CD4-positive, alpha-beta T cell (primary cell): ENCODE measurements around the gene ZBED2. TPM values are rescaled to one million over a fixed set of nuclear protein-coding genes. Genes with fewer than 3 reads are reported as not detected.

Source experiments
- ATAC-seq: fragments of 200-7000 bp; cut with Tn5 transposase; one replicate; pipeline ENCODE4 v1.10.0; 2022; ENCODE audit warnings: mild to moderate bottlenecking; ENCODE audit not compliant: poor library complexity
- CTCF ChIA-PET: fragments of 350-600 bp; sonication (Branson Sonifier 250); formaldehyde crosslinking; loops from one replicate; lab custom pipeline; 2021; ENCODE audit warnings: antibody characterized with exemption, inconsistent platforms; lab: Charles Lee
- POLR2A ChIA-PET: fragments of 350-600 bp; sonication (Branson Sonifier 250); formaldehyde crosslinking; loops from one replicate; lab custom pipeline; 2021; ENCODE audit warnings: antibody characterized with exemption, inconsistent platforms; lab: Charles Lee
- DNase-seq, 14 experiments: peaks; one replicate each; pipeline ENCODE4 v3.0.0-alpha.2; 2013 to 2020; ENCODE audit warnings: mixed read lengths in 2 of 14
- H3K27ac ChIP-seq, 2 donors: one replicate each; pipeline versions ENCODE4 v1.5.1 to v1.7.0; 2013; ENCODE audit warnings: low read length in 2 of 2, low read depth in 1 of 2, mild to moderate bottlenecking in 1 of 2
- H3K27me3 ChIP-seq, 2 experiments: 1 replicate in 1 of 2; 2 replicates in 1 of 2; pipeline versions ENCODE4 v1.6.1 to v1.7.0; 2013; ENCODE audit warnings: low read length in 2 of 2, control low read depth in 1 of 2, mild to moderate bottlenecking in 1 of 2, moderate library complexity in 1 of 2; ENCODE audit not compliant: insufficient read depth in 2 of 2, control insufficient read depth in 1 of 2
- H3K36me3 ChIP-seq: one replicate; pipeline ENCODE4 v1.6.1; 2013; ENCODE audit warnings: low read length, control low read depth; ENCODE audit not compliant: insufficient read depth
- H3K4me1 ChIP-seq: one replicate; pipeline ENCODE4 v1.6.1; 2013; ENCODE audit warnings: low read length, control low read depth; ENCODE audit not compliant: insufficient read depth
- H3K4me3 ChIP-seq: one replicate; pipeline ENCODE4 v1.5.1; 2013; ENCODE audit warnings: mild to moderate bottlenecking, low read length, moderate library complexity
- H3K9me3 ChIP-seq, 2 experiments: 1 replicate in 1 of 2; 2 replicates in 1 of 2; pipeline versions ENCODE4 v1.6.1 to v1.7.0; 2013; ENCODE audit warnings: low read length in 2 of 2, mild to moderate bottlenecking in 2 of 2, control low read depth in 1 of 2, moderate library complexity in 1 of 2; ENCODE audit not compliant: control insufficient read depth in 1 of 2, insufficient read depth in 1 of 2
- H3K27ac Mint-ChIP-seq: one replicate; pipeline ENCODE4 v1.8.0; 2020; ENCODE audit warnings: mixed read lengths
- H3K27me3 Mint-ChIP-seq: one replicate; pipeline ENCODE4 v1.8.0; 2021; ENCODE audit warnings: mixed read lengths
- H3K36me3 Mint-ChIP-seq: one replicate; pipeline ENCODE4 v1.8.0; 2021; ENCODE audit warnings: low read depth, mixed read lengths
- H3K4me1 Mint-ChIP-seq: one replicate; pipeline ENCODE4 v1.8.0; 2021; ENCODE audit warnings: low read depth, mixed read lengths
- H3K4me3 Mint-ChIP-seq: one replicate; pipeline ENCODE4 v1.8.0; 2020; ENCODE audit warnings: mild to moderate bottlenecking, mixed read lengths
- H3K9me3 Mint-ChIP-seq: one replicate; pipeline ENCODE4 v1.8.0; 2020; ENCODE audit warnings: mixed read lengths
- intact Hi-C, 2 experiments: fragments of 100-400 bp; cut with DNase I in 1 of 2; cut with micrococcal nuclease in 1 of 2; formaldehyde crosslinking; loops; one replicate each; pipeline versions ENCODE4 v1.15.1 to v1.9.0; 2023 to 2025; cut with DNase I, micrococcal nuclease
- total RNA-seq, 174 experiments: library from RNA in 2 of 174; stranded (reverse) in 2 of 174; gene quantifications; one replicate each; pipeline ENCODE4 v1.2.3 and lab custom pipeline; 2021 to 2026
- TF ChIP-seq, protein P1 (sequence below): fragments of 200-600 bp; IDR thresholded peaks from one replicate; pipeline ENCODE4 v1.8.0; 2022; ENCODE audit warnings: antibody characterized with exemption, mild to moderate bottlenecking

The ZBED2 gene
- total RNA-seq, 2 experiments from 2014 or later = 0.11 TPM; not detected in 1

DNA sequence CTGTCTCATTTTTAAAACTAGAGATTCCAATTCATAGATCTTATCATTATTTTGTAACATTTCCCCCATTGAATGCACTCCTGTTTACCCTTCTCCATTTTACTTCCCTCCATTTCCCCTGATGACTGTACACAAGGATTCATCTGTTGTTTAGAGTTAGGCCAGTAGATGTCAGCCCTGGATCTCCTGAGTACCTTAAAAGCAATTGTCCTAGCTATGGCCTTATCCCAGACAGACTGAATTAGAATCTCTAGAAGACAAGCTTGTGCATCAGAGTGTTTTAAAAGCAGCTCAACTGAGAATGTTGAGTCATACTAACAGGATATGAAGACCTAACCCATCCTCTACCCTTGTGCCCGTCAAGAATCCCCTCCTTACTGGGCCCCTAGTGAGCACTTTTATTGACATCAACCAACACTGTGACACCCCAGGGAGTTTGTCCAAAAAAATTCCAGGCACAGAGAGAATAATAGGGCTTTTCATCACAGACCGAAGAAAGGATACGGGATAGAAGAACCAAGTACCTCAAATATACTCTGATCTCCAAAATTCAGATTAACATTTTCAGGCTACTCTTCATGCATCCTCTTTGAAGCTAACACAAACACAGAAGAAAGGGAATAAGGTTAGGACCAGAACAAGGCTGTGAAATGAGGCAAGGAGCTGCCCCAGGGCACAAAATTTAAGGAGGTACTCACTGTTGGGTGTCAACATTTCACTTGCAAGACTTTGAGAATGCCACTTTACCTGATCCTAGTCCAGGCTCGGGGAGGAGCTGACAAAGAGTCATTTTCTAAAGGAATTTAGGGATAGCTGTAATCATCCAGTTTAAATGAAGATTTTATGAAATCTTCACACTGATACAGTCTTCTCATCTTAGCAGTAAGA, 17.1 kb downstream of the ZBED2 start:
- ATAC-seq = peak; percentile 85
- no peaks in the 10 kb centered on the region for H3K4me1 ChIP-seq
- peaks cover 96% of the 10 kb centered on the region for H3K36me3 Mint-ChIP-seq
- no peaks in the 10 kb centered on the region for H3K27me3 Mint-ChIP-seq
- H3K4me3 ChIP-seq = no peak overlapping the region
- ChIA-PET POLR2A (interaction anchor here (0.9 kb wide), 1 partner anchor 35 kb away, joined by 3 read pairs; no protein-coding TSS in a partner anchor), CTCF (interaction anchor here (0.6 to 2.3 kb wide), 18 partner anchors 9 to 167 kb away, joined by 3 to 33 read pairs (median 3); no protein-coding TSS in a partner anchor)
- peak overlapping the region; percentile 24 for H3K27ac Mint-ChIP-seq
- intact Hi-C loops = loop anchor here in 1 of 2 experiments (2.0 kb wide), 1 partner anchor 39 kb away; no protein-coding TSS in a partner anchor
- H3K9me3 Mint-ChIP-seq = no peaks in the 10 kb centered on the region
- no peaks in the 10 kb centered on the region for H3K9me3 ChIP-seq
- TF ChIP-seq, protein P1, sequence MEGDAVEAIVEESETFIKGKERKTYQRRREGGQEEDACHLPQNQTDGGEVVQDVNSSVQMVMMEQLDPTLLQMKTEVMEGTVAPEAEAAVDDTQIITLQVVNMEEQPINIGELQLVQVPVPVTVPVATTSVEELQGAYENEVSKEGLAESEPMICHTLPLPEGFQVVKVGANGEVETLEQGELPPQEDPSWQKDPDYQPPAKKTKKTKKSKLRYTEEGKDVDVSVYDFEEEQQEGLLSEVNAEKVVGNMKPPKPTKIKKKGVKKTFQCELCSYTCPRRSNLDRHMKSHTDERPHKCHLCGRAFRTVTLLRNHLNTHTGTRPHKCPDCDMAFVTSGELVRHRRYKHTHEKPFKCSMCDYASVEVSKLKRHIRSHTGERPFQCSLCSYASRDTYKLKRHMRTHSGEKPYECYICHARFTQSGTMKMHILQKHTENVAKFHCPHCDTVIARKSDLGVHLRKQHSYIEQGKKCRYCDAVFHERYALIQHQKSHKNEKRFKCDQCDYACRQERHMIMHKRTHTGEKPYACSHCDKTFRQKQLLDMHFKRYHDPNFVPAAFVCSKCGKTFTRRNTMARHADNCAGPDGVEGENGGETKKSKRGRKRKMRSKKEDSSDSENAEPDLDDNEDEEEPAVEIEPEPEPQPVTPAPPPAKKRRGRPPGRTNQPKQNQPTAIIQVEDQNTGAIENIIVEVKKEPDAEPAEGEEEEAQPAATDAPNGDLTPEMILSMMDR = peak; percentile 17
- no peaks in the 10 kb centered on the region for H3K27me3 ChIP-seq
- no peak overlapping the region for H3K4me3 Mint-ChIP-seq
- no peak overlapping the region for H3K27ac ChIP-seq
- peaks cover 75% of the 10 kb centered on the region for H3K4me1 Mint-ChIP-seq
- peak in 3 of 14 experiments; percentile 48 to 58 (median 50) for DNase-seq
- H3K36me3 ChIP-seq = peaks cover 72% of the 10 kb centered on the region

- no peak for DNase-seq
- H3K9me3 ChIP-seq = no peaks in the 10 kb centered on the region
- no peak overlapping the region for H3K27ac ChIP-seq
- Mint-ChIP-seq H3K4me1 (peaks cover 75% of the 10 kb centered on the region), H3K27ac (peak overlapping the region; percentile 24), H3K9me3 (no peaks in the 10 kb centered on the region), H3K27me3 (no peaks in the 10 kb centered on the region), H3K4me3 (no peak overlapping the region), H3K36me3 (peaks cover 96% of the 10 kb centered on the region)
- intact Hi-C loops = no loop called here
- TF ChIP-seq, protein P1 = no peak
- ChIA-PET CTCF (interaction anchor here (0.6 to 2.3 kb wide), 8 partner anchors 8 to 121 kb away, joined by 3 to 33 read pairs (median 3); partner anchors contain the start of gene CD96), POLR2A (no interaction called here)
- H3K4me1 ChIP-seq = peaks cover under 1% of the 10 kb centered on the region
- H3K36me3 ChIP-seq = peaks cover 72% of the 10 kb centered on the region
- no peak for ATAC-seq
- H3K27me3 ChIP-seq = no peaks in the 10 kb centered on the region
- no peak overlapping the region for H3K4me3 ChIP-seq
Observed at GRCh38 chr3:111577113-111577512, 18.0 kb downstream of the ZBED2 start.

DNA sequence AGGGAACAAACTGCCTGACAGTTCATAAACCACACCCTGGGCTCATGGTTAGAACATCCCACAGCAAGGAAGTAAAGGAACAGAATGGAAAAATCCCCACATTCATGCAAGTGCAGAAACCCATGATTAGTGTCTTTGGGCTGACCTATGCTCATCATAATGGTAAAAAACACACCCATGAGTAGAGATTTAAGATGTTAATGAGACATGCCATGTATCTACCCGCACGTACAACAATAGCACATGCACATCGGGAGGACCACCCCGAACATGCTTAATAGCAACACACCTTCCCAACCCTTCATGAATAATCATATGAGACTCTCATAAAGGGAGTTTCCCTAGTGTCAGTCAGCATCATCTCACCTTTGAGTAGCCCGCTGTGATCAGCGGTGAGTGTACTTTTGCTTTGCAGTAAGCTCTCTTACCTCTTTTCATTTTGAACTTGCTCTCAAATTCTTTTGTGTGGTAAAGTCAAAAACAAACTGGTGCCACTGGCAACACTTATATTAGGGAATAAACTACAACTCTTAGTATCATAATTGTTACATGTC, 23.2 kb downstream of the ZBED2 start:
- H3K4me1 ChIP-seq = peaks cover 16% of the 10 kb centered on the region
- peak in 5 of 14 experiments; percentile 6 to 53 (median 24) for DNase-seq
- peaks cover 78% of the 10 kb centered on the region for H3K4me1 Mint-ChIP-seq
- no peak overlapping the region for H3K4me3 ChIP-seq
- TF ChIP-seq, protein P1 = no peak
- peaks cover 96% of the 10 kb centered on the region for H3K36me3 Mint-ChIP-seq
- H3K9me3 Mint-ChIP-seq = no peaks in the 10 kb centered on the region
- peaks cover 60% of the 10 kb centered on the region for H3K36me3 ChIP-seq
- peak overlapping the region; percentile 78 for H3K27ac Mint-ChIP-seq
- H3K27me3 Mint-ChIP-seq = no peaks in the 10 kb centered on the region
- ATAC-seq = peak; percentile 78
- H3K27me3 ChIP-seq = no peaks in the 10 kb centered on the region
- no peaks in the 10 kb centered on the region for H3K9me3 ChIP-seq
- ChIA-PET POLR2A (interaction anchor here (1.3 kb wide), 1 partner anchor 24 kb away, joined by 3 read pairs; no protein-coding TSS in a partner anchor), CTCF (interaction anchor here (3.2 kb wide), 1 partner anchor 44 kb away, joined by 14 read pairs; no protein-coding TSS in a partner anchor)
- no peak overlapping the region for H3K27ac ChIP-seq
- intact Hi-C loops = no loop called here
- no peak overlapping the region for H3K4me3 Mint-ChIP-seq
